Natural killer cell (primary cell): ENCODE data around the gene ANP32E. TPM values are rescaled to one million over a fixed set of nuclear protein-coding genes. Genes with fewer than 3 reads are reported as not detected.

ENCODE experiments used
- ATAC-seq, 3 donors: fragments of 150-1000 bp in 2 of 3; fragments of 200-7000 bp in 1 of 3; cut with Tn5 transposase; 1 replicate in 1 of 3; 2 replicates in 2 of 3; pipeline ENCODE4 v1.10.0; 2021; ENCODE audit warnings: mild to moderate bottlenecking in 2 of 3, moderate library complexity in 2 of 3
- DNase-seq, 2 donors: peaks; one replicate each; pipeline versions ENCODE4 v3.0.0 to v3.0.0-alpha.2; 2013 to 2021; ENCODE audit warnings: mixed read lengths in 1 of 2
- H3K27ac ChIP-seq: one replicate; pipeline ENCODE4 v1.5.1; 2013; ENCODE audit warnings: mild to moderate bottlenecking, low read length
- H3K27me3 ChIP-seq: one replicate; pipeline ENCODE4 v1.6.1; 2013; ENCODE audit warnings: low read length; ENCODE audit not compliant: control insufficient read depth, insufficient read depth
- H3K36me3 ChIP-seq: one replicate; pipeline ENCODE4 v1.6.1; 2013; ENCODE audit warnings: low read length; ENCODE audit not compliant: control insufficient read depth, insufficient read depth
- H3K4me1 ChIP-seq: one replicate; pipeline ENCODE4 v1.6.1; 2013; ENCODE audit warnings: low read length; ENCODE audit not compliant: control insufficient read depth, insufficient read depth
- H3K4me3 ChIP-seq: one replicate; pipeline ENCODE4 v1.5.1; 2013; ENCODE audit warnings: low read length
- H3K9me3 ChIP-seq: one replicate; pipeline ENCODE4 v1.6.1; 2013; ENCODE audit warnings: low read length; ENCODE audit not compliant: control insufficient read depth, insufficient read depth
- H3K27ac Mint-ChIP-seq, 2 donors: one replicate each; pipeline ENCODE4 v1.8.0; 2022; ENCODE audit warnings: mild to moderate bottlenecking in 2 of 2, mixed read lengths in 2 of 2, moderate library complexity in 1 of 2
- H3K27me3 Mint-ChIP-seq, 2 donors: one replicate each; pipeline ENCODE4 v1.8.0; 2022; ENCODE audit warnings: low read depth in 2 of 2, mixed read lengths in 2 of 2
- H3K36me3 Mint-ChIP-seq: one replicate; pipeline ENCODE4 v1.8.0; 2022; ENCODE audit warnings: mixed read lengths
- H3K4me1 Mint-ChIP-seq, 2 donors: one replicate each; pipeline ENCODE4 v1.8.0; 2022; ENCODE audit warnings: mixed read lengths in 2 of 2
- H3K4me3 Mint-ChIP-seq: one replicate; pipeline ENCODE4 v1.8.0; 2022; ENCODE audit warnings: mild to moderate bottlenecking, moderate library complexity, mixed read lengths
- H3K9me3 Mint-ChIP-seq, 2 donors: one replicate each; pipeline ENCODE4 v1.8.0; 2022; ENCODE audit warnings: mixed read lengths in 2 of 2
- CTCF ChIP-seq: fragments of 200-600 bp; IDR thresholded peaks from one replicate; pipeline ENCODE4 v1.8.0; 2022; ENCODE audit warnings: antibody characterized with exemption
- WGBS: methylation state at CpG from one replicate; pipeline ENCODE4 v1.1.7; 2013; ENCODE audit warnings: missing lambda C conversion rate; ENCODE audit not compliant: insufficient coverage; 5-methylcytosine and 5-hydroxymethylcytosine counted together
- intact Hi-C: fragments of 100-400 bp; cut with micrococcal nuclease; formaldehyde crosslinking; loops from one replicate; pipeline ENCODE4 v1.14.2; 2022
- total RNA-seq, 4 donors: library from RNA; stranded (reverse); fragments of 120-200 nt in 1 of 4; gene quantifications; one replicate each; pipeline versions ENCODE4 v1.2.3 to v1.2.4, GENCODE V29; 2013 to 2022

ANP32E gene
- total RNA-seq, 3 donors from 2014 or later (not counting 1 experiment from before 2014, with no cell fraction given), result 50.7 to 56.9 (median 55.2) TPM

GRCh38 chr1:150273311-150273710 lies 37.4 kb upstream of the ANP32E start:
- H3K9me3 Mint-ChIP-seq, result no peaks in the 10 kb centered on the region
- no peaks in the 10 kb centered on the region for H3K27me3 ChIP-seq
- peaks cover 13 to 15% of the 10 kb centered on the region in 2 donors for H3K4me1 Mint-ChIP-seq
- WGBS, result 94% methylated on average over 1 of the region's 1 CpG
- no peak for TF ChIP-seq CTCF
- H3K4me1 ChIP-seq, result peaks cover 12% of the 10 kb centered on the region
- no peaks in the 10 kb centered on the region for H3K36me3 ChIP-seq
- no peak overlapping the region for H3K4me3 ChIP-seq
- H3K4me3 Mint-ChIP-seq, result no peak overlapping the region
- DNase-seq (no peak), ATAC-seq (no peak)
- no peak overlapping the region for H3K27ac Mint-ChIP-seq
- no peaks in the 10 kb centered on the region for H3K9me3 ChIP-seq
- H3K27ac ChIP-seq, result no peak overlapping the region
- no peaks in the 10 kb centered on the region for H3K36me3 Mint-ChIP-seq
- H3K27me3 Mint-ChIP-seq, result peaks cover 14 to 20% of the 10 kb centered on the region in 2 donors
- intact Hi-C loops, result no loop called here

- no peaks in the 10 kb centered on the region for H3K9me3 Mint-ChIP-seq
- H3K4me1 ChIP-seq, result peaks cover 26% of the 10 kb centered on the region
- peaks cover 21 to 31% of the 10 kb centered on the region in 2 donors for H3K4me1 Mint-ChIP-seq
- intact Hi-C loops, result no loop called here
- H3K4me3 Mint-ChIP-seq, result no peak overlapping the region
- no peak overlapping the region for H3K27ac Mint-ChIP-seq
- H3K27ac ChIP-seq, result no peak overlapping the region
- WGBS, result 95% methylated on average over 6 of the region's 7 CpGs
- H3K4me3 ChIP-seq, result no peak overlapping the region
- H3K9me3 ChIP-seq, result no peaks in the 10 kb centered on the region
- no peak for DNase-seq
- H3K27me3 ChIP-seq, result no peaks in the 10 kb centered on the region
- peaks cover 12 to 17% of the 10 kb centered on the region in 2 donors for H3K27me3 Mint-ChIP-seq
- TF ChIP-seq CTCF, result no peak
- no peaks in the 10 kb centered on the region for H3K36me3 Mint-ChIP-seq
- ATAC-seq, result no peak
- H3K36me3 ChIP-seq, result peaks cover 8% of the 10 kb centered on the region
Measured at GRCh38 chr1:150271291-150271959, 35.5 kb upstream of the ANP32E start.

DNA sequence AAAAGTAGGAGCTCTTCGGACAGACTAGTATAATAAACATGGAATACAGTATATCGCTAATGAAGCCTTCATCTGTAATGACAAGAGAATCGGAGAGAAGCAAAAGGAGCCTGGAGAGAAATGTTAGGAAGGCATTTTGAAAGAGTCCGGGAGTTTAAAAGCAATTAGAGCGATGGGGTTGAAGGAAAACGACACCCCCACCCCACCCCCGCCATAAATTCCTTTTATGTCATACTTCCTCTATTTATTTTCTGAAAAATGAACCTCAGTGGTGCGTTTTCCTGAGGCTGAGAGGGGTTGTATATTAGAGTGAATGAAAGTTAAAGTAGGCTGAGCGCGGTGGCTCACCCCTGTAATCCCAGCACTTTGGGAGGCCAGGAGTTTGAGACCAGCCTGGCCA lies 33.5 kb upstream of the ANP32E start:
- no peak for TF ChIP-seq CTCF
- Histone ChIP-seq H3K27me3 (no peaks in the 10 kb centered on the region), H3K4me1 (peaks cover 26% of the 10 kb centered on the region), H3K27ac (peak overlapping the region; percentile 89), H3K36me3 (peaks cover 28% of the 10 kb centered on the region), H3K9me3 (no peaks in the 10 kb centered on the region), H3K4me3 (peak overlapping the region; percentile 86)
- Mint-ChIP-seq H3K4me1 (peaks cover 21 to 31% of the 10 kb centered on the region in 2 donors), H3K9me3 (no peaks in the 10 kb centered on the region), H3K27me3 (peaks cover 10 to 17% of the 10 kb centered on the region in 2 donors), H3K36me3 (no peaks in the 10 kb centered on the region), H3K27ac (peak overlapping the region; percentile 93 to 94), H3K4me3 (peak overlapping the region; percentile 98)
- 23% methylated on average over 3 of the region's 10 CpGs for WGBS
- intact Hi-C loops, result loop anchor here (2.0 kb wide), 2 partner anchors 33 to 51 kb away; partner anchors contain the start of genes ANP32E and PRPF3
- DNase-seq (no peak), ATAC-seq (no peak)
